Measurements from ENCODE around the gene PGF.
"Not testable (repeated sequence)": the region's sequence is repeated elsewhere in the genome, so short reads cannot be mapped to it uniquely, and the experiment has no call there.

Gene PGF

DNA sequence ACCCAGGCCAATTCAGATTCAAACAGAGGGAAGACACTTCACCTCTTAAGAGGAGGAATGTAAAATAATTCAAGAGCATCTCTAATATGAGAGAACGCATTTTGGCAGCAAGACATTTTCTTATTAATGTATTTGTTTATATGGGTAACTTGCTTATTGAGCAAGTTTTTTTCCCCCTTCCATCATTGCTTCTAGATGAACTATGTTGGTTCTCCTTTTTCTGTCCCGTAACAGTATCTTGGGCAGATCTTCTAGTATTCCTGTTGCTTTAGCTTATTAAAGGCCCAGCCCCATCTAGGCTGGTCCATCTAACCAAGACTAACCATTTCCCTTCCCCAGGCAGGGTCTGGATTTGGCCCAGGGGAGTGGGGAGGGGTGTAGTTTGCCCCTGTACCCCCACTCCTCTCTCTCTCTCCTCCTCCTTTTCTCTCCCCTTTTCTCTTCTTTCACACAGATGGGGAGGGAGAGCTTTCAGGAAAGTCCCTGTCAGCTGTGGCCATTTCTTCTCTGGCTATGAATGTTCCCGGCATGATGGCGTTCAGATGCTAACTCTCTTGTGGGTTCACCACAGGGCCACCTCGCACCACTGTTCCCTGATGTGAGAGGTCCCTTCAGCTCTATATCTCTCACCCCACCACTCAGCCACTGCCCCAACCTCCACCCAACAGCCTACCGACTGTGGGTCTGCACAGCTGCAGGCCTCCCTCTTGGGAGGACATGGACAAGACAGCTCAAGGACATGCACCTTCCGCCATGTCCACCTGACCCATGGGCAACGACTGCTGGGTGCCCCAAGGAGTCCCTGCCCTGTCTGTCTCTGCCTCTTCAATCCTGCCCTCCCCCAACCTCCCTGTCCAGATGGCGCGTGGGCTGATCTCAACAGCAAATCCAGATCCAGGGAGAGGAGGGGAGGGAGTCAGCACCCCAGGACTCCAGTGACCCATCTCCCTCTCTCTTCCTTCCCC lies 16.6 kb downstream of the PGF start:
- Histone ChIP-seq H3K9ac (ENCODE audit: low read length) (no peak overlapping the region), H3K4me1 (ENCODE audit: control insufficient read depth, insufficient read depth, low read length) (peaks cover 25% of the 10 kb centered on the region; the same call in 1 of the 2 replicates), H3K4me3 (ENCODE audit: low read depth, low read length) (no peak overlapping the region), H3K9me3 (ENCODE audit: control insufficient read depth, insufficient read depth, low read depth, low read length) (no peaks in the 10 kb centered on the region), H3K27me3 (ENCODE audit: control insufficient read depth, insufficient read depth, low read length) (no peaks in the 10 kb centered on the region), H3K27ac (ENCODE audit: low read depth, low read length) (no peak overlapping the region), H3K36me3 (ENCODE audit: control insufficient read depth, insufficient read depth, low read length) (0 out of 2 replicates have a peak, but pooled peaks cover 3% of the 10 kb centered on the region)

DNA sequence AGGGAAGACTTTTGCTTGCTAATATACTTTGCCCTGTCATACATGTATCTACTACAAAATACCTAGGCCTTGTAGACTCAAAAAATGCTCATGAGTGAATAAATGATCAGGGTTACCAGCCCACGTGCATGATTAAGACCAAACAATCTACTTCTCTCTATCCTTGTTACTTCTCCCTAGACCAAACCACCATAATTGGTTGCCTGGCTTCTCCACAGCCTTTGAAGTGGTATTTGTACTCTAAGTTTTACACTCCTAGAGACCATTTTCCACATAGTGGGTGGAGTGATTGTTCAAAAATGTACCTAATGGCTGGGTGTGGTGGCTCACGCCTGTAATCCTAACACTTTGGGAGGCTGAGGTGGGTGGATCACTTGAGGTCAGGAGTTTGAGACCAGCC lies 18.2 kb downstream of the PGF start:
- Histone ChIP-seq H3K9ac (ENCODE audit: low read length) (no peak overlapping the region), H3K27ac (ENCODE audit: low read depth, low read length) (no peak overlapping the region), H3K4me1 (ENCODE audit: control insufficient read depth, insufficient read depth, low read length) (peaks cover 25% of the 10 kb centered on the region; the same call in 1 of the 2 replicates), H3K36me3 (ENCODE audit: control insufficient read depth, insufficient read depth, low read length) (0 out of 2 replicates have a peak, but pooled peaks cover 3% of the 10 kb centered on the region), H3K9me3 (ENCODE audit: control insufficient read depth, insufficient read depth, low read depth, low read length) (no peaks in the 10 kb centered on the region), H3K27me3 (ENCODE audit: control insufficient read depth, insufficient read depth, low read length) (no peaks in the 10 kb centered on the region), H3K4me3 (ENCODE audit: low read depth, low read length) (no peak overlapping the region)

DNA sequence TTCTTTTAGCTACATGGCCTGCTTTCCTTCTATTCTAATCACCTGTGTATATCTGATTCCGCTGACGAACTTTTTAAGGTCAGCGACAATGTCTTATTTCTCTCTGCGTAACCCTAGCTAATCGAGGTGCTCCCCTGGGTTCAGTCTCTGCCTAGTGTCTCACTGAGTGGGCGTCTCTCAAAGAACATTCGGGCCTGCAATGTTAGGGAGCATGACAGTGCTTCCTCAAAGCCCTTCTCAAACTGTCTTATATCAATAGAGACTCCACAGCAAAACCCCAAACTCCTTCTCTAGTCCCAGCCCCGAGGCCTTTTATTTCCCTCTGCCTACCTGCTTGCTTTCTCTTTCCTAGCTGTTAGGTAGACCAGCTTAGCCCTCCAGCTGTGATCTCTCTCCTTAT lies 18.7 kb downstream of the PGF start:
- Histone ChIP-seq H3K9ac (ENCODE audit: low read length) (no peak overlapping the region), H3K27ac (ENCODE audit: low read depth, low read length) (no peak overlapping the region), H3K4me3 (ENCODE audit: low read depth, low read length) (no peak overlapping the region)

GRCh38 chr14:74936151-74936550 lies 19.2 kb downstream of the PGF start:
- Histone ChIP-seq H3K36me3 (ENCODE audit: control insufficient read depth, insufficient read depth, low read length) (no peaks in the 10 kb centered on the region), H3K9ac (ENCODE audit: low read length) (no peak overlapping the region), H3K9me3 (ENCODE audit: control insufficient read depth, insufficient read depth, low read depth, low read length) (no peaks in the 10 kb centered on the region), H3K27me3 (ENCODE audit: control insufficient read depth, insufficient read depth, low read length) (no peaks in the 10 kb centered on the region), H3K4me1 (ENCODE audit: control insufficient read depth, insufficient read depth, low read length) (peaks cover 16% of the 10 kb centered on the region; the same call in 1 of the 2 replicates), H3K27ac (ENCODE audit: low read depth, low read length) (no peak overlapping the region), H3K4me3 (ENCODE audit: low read depth, low read length) (no peak overlapping the region)

More for the DNA sequence above, 18.7 kb downstream of the PGF start:
- H3K4me1 ChIP-seq (ENCODE audit: control insufficient read depth, insufficient read depth, low read length) = peaks cover 21% of the 10 kb centered on the region; the same call in 1 of the 2 replicates
- 0 out of 2 replicates have a peak, but pooled peaks cover 3% of the 10 kb centered on the region for H3K36me3 ChIP-seq (ENCODE audit: control insufficient read depth, insufficient read depth, low read length)
- no peaks in the 10 kb centered on the region for H3K9me3 ChIP-seq (ENCODE audit: control insufficient read depth, insufficient read depth, low read depth, low read length)
- no peaks in the 10 kb centered on the region for H3K27me3 ChIP-seq (ENCODE audit: control insufficient read depth, insufficient read depth, low read length)

DNA sequence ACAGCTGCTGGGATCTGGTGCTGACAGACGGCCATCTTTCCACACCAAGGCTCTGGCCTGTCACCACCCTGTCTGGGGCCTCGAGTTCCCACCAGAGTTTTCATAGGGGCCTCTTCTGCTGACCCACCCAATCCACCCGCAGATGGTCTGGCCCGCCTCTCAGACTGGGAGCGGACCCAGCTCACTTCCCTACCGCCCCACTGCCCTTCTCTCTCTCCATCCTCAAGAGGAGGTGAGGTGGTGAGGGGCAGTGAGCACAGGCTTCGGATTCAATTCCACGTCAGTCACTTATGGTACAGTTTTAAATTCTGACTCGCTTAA lies 20.1 kb downstream of the PGF start:
- no peaks in the 10 kb centered on the region for H3K9me3 ChIP-seq (ENCODE audit: control insufficient read depth, insufficient read depth, low read depth, low read length)
- no peak overlapping the region for H3K27ac ChIP-seq (ENCODE audit: low read depth, low read length)
- no peaks in the 10 kb centered on the region for H3K27me3 ChIP-seq (ENCODE audit: control insufficient read depth, insufficient read depth, low read length)
- peaks cover 16% of the 10 kb centered on the region; the same call in 1 of the 2 replicates for H3K4me1 ChIP-seq (ENCODE audit: control insufficient read depth, insufficient read depth, low read length)
- H3K9ac ChIP-seq (ENCODE audit: low read length) = no peak overlapping the region
- no peak overlapping the region for H3K4me3 ChIP-seq (ENCODE audit: low read depth, low read length)
- no peaks in the 10 kb centered on the region for H3K36me3 ChIP-seq (ENCODE audit: control insufficient read depth, insufficient read depth, low read length)

GRCh38 chr14:74934476-74935359 lies 20.7 kb downstream of the PGF start:
- no peaks in the 10 kb centered on the region for H3K36me3 ChIP-seq (ENCODE audit: control insufficient read depth, insufficient read depth, low read length)
- H3K9ac ChIP-seq (ENCODE audit: low read length) = no peak overlapping the region
- no peaks in the 10 kb centered on the region for H3K27me3 ChIP-seq (ENCODE audit: control insufficient read depth, insufficient read depth, low read length)
- no peak overlapping the region for H3K27ac ChIP-seq (ENCODE audit: low read depth, low read length)
- H3K9me3 ChIP-seq (ENCODE audit: control insufficient read depth, insufficient read depth, low read depth, low read length) = no peaks in the 10 kb centered on the region
- peaks cover 10% of the 10 kb centered on the region; the same call in 1 of the 2 replicates for H3K4me1 ChIP-seq (ENCODE audit: control insufficient read depth, insufficient read depth, low read length)
- H3K4me3 ChIP-seq (ENCODE audit: low read depth, low read length) = no peak overlapping the region

DNA sequence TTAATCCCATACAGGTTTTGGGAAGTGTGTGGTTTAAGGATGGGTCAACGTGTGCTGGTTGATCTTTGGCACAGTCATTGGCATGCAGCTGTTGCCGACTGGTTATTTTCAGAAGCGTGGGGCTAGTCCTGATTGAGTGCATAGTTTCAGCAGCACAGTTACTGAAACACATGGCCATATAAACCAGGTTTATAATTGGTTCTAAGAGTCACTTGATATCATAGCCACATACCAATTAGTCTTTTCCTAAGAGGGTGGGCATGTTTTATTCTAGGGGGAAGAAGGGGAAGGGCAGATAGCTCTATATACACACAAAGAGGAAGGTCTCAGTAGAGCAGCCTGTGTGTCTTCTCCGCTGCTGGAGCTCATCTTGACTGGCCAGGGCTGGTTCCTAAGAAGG lies 21.4 kb downstream of the PGF start:
- no peaks in the 10 kb centered on the region for H3K36me3 ChIP-seq (ENCODE audit: control insufficient read depth, insufficient read depth, low read length)
- H3K4me3 ChIP-seq (ENCODE audit: low read depth, low read length) = no peak overlapping the region
- peaks cover 9% of the 10 kb centered on the region; the same call in 1 of the 2 replicates for H3K4me1 ChIP-seq (ENCODE audit: control insufficient read depth, insufficient read depth, low read length)
- H3K9ac ChIP-seq (ENCODE audit: low read length) = no peak overlapping the region
- no peak overlapping the region for H3K27ac ChIP-seq (ENCODE audit: low read depth, low read length)
- H3K9me3 ChIP-seq (ENCODE audit: control insufficient read depth, insufficient read depth, low read depth, low read length) = no peaks in the 10 kb centered on the region
- H3K27me3 ChIP-seq (ENCODE audit: control insufficient read depth, insufficient read depth, low read length) = no peaks in the 10 kb centered on the region

- H3K36me3 ChIP-seq (ENCODE audit: control insufficient read depth, insufficient read depth, low read length); H3K4me3 ChIP-seq (ENCODE audit: low read depth, low read length); H3K9ac ChIP-seq (ENCODE audit: low read length); H3K9me3 ChIP-seq (ENCODE audit: control insufficient read depth, insufficient read depth, low read depth, low read length); H3K27me3 ChIP-seq (ENCODE audit: control insufficient read depth, insufficient read depth, low read length); H3K27ac ChIP-seq (ENCODE audit: low read depth, low read length); H3K4me1 ChIP-seq (ENCODE audit: control insufficient read depth, insufficient read depth, low read length): not testable (repeated sequence)
Measured at GRCh38 chr14:74932936-74933335, 22.5 kb downstream of the PGF start.

DNA sequence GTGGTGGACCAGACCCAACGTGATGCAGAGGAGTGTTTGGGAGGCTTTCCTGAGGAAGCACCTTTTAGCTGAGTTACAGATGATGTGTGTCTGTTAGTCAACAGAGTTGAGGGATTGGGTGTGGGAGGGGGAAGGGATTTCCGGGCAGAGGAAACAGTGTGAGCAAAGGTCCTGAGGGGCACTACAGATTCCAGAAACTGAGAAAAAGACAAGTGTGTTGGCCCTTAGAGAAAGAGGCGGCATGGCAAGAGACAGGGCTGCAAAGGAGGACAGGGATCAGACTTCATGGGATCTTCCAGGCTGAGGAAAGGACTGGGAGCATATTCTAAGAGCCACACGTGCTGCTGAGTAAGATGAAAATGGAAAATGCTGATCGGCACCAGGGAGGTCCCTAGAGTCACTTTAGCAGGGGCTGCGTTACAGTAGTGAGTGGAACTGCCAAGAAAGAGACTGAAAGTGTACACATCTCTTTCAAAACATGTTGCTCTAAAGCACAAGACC lies 22.9 kb downstream of the PGF start:
- Histone ChIP-seq H3K9ac (ENCODE audit: low read length) (no peak overlapping the region), H3K27ac (ENCODE audit: low read depth, low read length) (no peak overlapping the region), H3K4me3 (ENCODE audit: low read depth, low read length) (no peak overlapping the region), H3K9me3 (ENCODE audit: control insufficient read depth, insufficient read depth, low read depth, low read length) (no peaks in the 10 kb centered on the region), H3K36me3 (ENCODE audit: control insufficient read depth, insufficient read depth, low read length) (no peaks in the 10 kb centered on the region), H3K27me3 (ENCODE audit: control insufficient read depth, insufficient read depth, low read length) (no peaks in the 10 kb centered on the region), H3K4me1 (ENCODE audit: control insufficient read depth, insufficient read depth, low read length) (peaks cover 9% of the 10 kb centered on the region; the same call in 1 of the 2 replicates)

DNA sequence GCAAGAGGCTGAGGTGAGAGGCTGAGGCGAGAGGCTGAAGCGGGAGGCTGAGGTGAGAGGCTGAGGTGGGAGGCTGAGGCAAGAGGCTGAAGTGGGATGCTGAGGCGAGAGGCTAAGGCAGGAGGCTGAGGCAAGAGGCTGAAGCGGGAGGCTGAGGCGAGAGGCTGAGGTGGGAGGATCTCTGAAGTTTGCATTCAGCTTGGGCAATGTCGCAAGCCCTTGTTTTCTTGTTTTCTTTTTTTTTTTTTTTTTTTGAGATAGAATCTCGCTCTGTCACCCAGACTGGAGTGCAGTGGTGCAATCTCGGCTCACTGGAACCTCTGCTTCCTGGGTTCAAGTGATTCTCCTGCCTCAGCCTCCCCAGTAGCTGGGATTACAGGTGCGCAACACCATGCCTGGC lies 23.7 kb downstream of the PGF start:
- H3K36me3 ChIP-seq (ENCODE audit: control insufficient read depth, insufficient read depth, low read length); H3K27me3 ChIP-seq (ENCODE audit: control insufficient read depth, insufficient read depth, low read length); H3K9me3 ChIP-seq (ENCODE audit: control insufficient read depth, insufficient read depth, low read depth, low read length); H3K9ac ChIP-seq (ENCODE audit: low read length); H3K4me3 ChIP-seq (ENCODE audit: low read depth, low read length); H3K27ac ChIP-seq (ENCODE audit: low read depth, low read length); H3K4me1 ChIP-seq (ENCODE audit: control insufficient read depth, insufficient read depth, low read length): not testable (repeated sequence)

Measured in HUES6 (cell line).